A673 (cell line): ENCODE data around the gene SEMA5A. TPM values are rescaled to one million over a fixed set of nuclear protein-coding genes. Genes with fewer than 3 reads are reported as not detected.

Experiments used
- BruUV-seq: library from RNA; stranded (reverse); fragments of 400-500 nt; replicated peaks from 2 replicates; lab custom pipeline; 2021; lab: Mats Ljungman, UMichigan
- CTCF ChIA-PET: fragments of 300-600 bp; sonication (Branson Sonifier 250); formaldehyde crosslinking; loops from one replicate; lab custom pipeline; 2022; ENCODE audit warnings: antibody characterized with exemption; lab: Charles Lee
- POLR2A ChIA-PET: fragments of 300-600 bp; sonication (Branson Sonifier 250); formaldehyde crosslinking; loops from one replicate; lab custom pipeline; 2022; ENCODE audit warnings: antibody characterized with exemption; ENCODE audit not compliant: low non-redundant PET; lab: Charles Lee
- DNase-seq: peaks from one replicate; pipeline ENCODE4 v3.0.0-alpha.2; 2015; ENCODE audit warnings: low spot score
- H3K27ac ChIP-seq: fragments of 200-600 bp; sonication (generic); 2 replicates; pipeline ENCODE4 v1.5.1; 2016; ENCODE audit warnings: mixed run types, low read depth, mild to moderate bottlenecking, mixed read lengths, antibody characterized with exemption, low read length; ENCODE audit not compliant: poor library complexity, severe bottlenecking
- H3K27me3 ChIP-seq: fragments of 200-600 bp; sonication (generic); replicated peaks from 2 replicates; pipeline ENCODE4 v1.6.1; 2017; ENCODE audit warnings: mixed run types, low read depth, mild to moderate bottlenecking, mixed read lengths, antibody characterized with exemption, low read length; ENCODE audit not compliant: insufficient read depth, poor library complexity
- H3K36me3 ChIP-seq: fragments of 200-600 bp; sonication (generic); 2 replicates; pipeline ENCODE4 v1.6.1; 2016; ENCODE audit warnings: mixed run types, mild to moderate bottlenecking, mixed read lengths, antibody characterized with exemption, low read length; ENCODE audit not compliant: insufficient read depth, poor library complexity, severe bottlenecking
- H3K4me1 ChIP-seq: fragments of 200-600 bp; sonication (generic); 2 replicates; pipeline ENCODE4 v1.6.1; 2017; ENCODE audit warnings: mixed run types, mild to moderate bottlenecking, mixed read lengths, antibody characterized with exemption, low read length; ENCODE audit not compliant: insufficient read depth, poor library complexity, severe bottlenecking
- H3K4me3 ChIP-seq: fragments of 200-600 bp; sonication (generic); 2 replicates; pipeline ENCODE4 v1.5.1; 2016; ENCODE audit warnings: low read depth, mixed run types, mild to moderate bottlenecking, mixed read lengths, low read length; ENCODE audit not compliant: poor library complexity, severe bottlenecking
- H3K9me3 ChIP-seq: fragments of 200-600 bp; sonication (generic); 2 replicates; pipeline ENCODE4 v1.6.1; 2016; ENCODE audit warnings: mixed run types, low read depth, mild to moderate bottlenecking, mixed read lengths, antibody characterized with exemption, low read length; ENCODE audit not compliant: poor library complexity, severe bottlenecking
- CTCF ChIP-seq: fragments of 300-800, 200-600 bp; sonication (generic); conservative IDR thresholded peaks from 2 replicates; pipeline ENCODE4 v1.5.1; 2017; ENCODE audit warnings: low read depth, mild to moderate bottlenecking, antibody characterized with exemption, low read length, moderate library complexity, mixed read lengths
- EZH2 ChIP-seq: fragments of 200-600 bp; sonication (generic); IDR thresholded peaks from 2 replicates; pipeline ENCODE4 v1.6.1; 2017; ENCODE audit warnings: borderline replicate concordance, low read depth, mild to moderate bottlenecking, mixed read lengths, antibody characterized with exemption, low read length; ENCODE audit not compliant: poor library complexity, severe bottlenecking
- intact Hi-C: fragments of 100-400 bp; cut with micrococcal nuclease; formaldehyde crosslinking; loops from one replicate; pipeline ENCODE4 v1.10.0; 2022; ENCODE audit not compliant: unreplicated experiment
- total RNA-seq: library from RNA; stranded (reverse); gene quantifications from 2 replicates; pipeline ENCODE4 v1.2.3, GENCODE V29; 2021

Gene SEMA5A
- total RNA-seq, 1 experiment from 2014 or later = 0.17 TPM

- H3K27ac ChIP-seq = no peak overlapping the region
- H3K27me3 ChIP-seq = no peaks in the 10 kb centered on the region
- POLR2A ChIA-PET = no interaction called here
- H3K4me3 ChIP-seq = no peak overlapping the region
- no peaks in the 10 kb centered on the region for H3K9me3 ChIP-seq
- CTCF ChIA-PET = no interaction called here
- no peaks in the 10 kb centered on the region for H3K4me1 ChIP-seq
- no peaks in the 10 kb centered on the region for H3K36me3 ChIP-seq
- BruUV-seq = no TSS peak
- TF ChIP-seq CTCF (no peak), EZH2 (no peak)
- DNase-seq = no peak
- intact Hi-C loops = no loop called here
Measured at GRCh38 chr5:9441610-9442009, 104.3 kb downstream of the SEMA5A start.

GRCh38 chr5:9440517-9440916 lies 105.4 kb downstream of the SEMA5A start:
- intact Hi-C loops = no loop called here
- H3K9me3 ChIP-seq = no peaks in the 10 kb centered on the region
- H3K27ac ChIP-seq = no peak overlapping the region
- no peak for DNase-seq
- ChIA-PET POLR2A (no interaction called here), CTCF (no interaction called here)
- no peaks in the 10 kb centered on the region for H3K4me1 ChIP-seq
- no peaks in the 10 kb centered on the region for H3K36me3 ChIP-seq
- no peak overlapping the region for H3K4me3 ChIP-seq
- TF ChIP-seq CTCF (no peak), EZH2 (no peak)
- H3K27me3 ChIP-seq = no peaks in the 10 kb centered on the region
- no TSS peak for BruUV-seq

- intact Hi-C loops = no loop called here
- POLR2A ChIA-PET = no interaction called here
- BruUV-seq = no TSS peak
- TF ChIP-seq CTCF (no peak), EZH2 (no peak)
- CTCF ChIA-PET = no interaction called here
- H3K36me3 ChIP-seq = no peaks in the 10 kb centered on the region
- no peak overlapping the region for H3K27ac ChIP-seq
- no peak for DNase-seq
- no peaks in the 10 kb centered on the region for H3K4me1 ChIP-seq
- H3K4me3 ChIP-seq = no peak overlapping the region
- H3K27me3 ChIP-seq = no peaks in the 10 kb centered on the region
- H3K9me3 ChIP-seq = no peaks in the 10 kb centered on the region
Measured at GRCh38 chr5:9439531-9440292, 106.2 kb downstream of the SEMA5A start.
